ENCODE results near the gene GRID2IP.

GRID2IP gene

DNA sequence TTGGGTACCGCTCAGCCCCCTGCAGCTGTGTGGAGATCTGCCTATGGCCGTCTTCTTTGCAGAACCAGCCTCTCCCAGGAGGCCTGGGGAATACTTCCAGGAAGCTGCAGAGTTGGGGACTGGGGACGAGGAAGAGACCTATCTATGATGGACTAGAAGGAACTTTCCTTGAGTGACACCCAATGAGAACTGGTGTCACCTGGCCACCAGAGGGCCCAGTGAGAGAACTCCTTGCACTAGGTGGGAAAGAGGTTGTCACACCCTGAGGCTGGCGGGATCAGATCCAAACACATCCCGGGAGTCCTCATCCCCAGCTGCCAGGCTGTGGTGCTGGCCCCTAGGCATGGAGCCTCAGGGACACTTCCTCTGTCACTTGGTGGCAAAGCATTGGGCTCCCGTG is 4.9 kb upstream of the GRID2IP start:
- TF ChIP-seq ZFX (IDR thresholded peaks at IDR 0.05; ENCODE audit: borderline replicate concordance): no peak
- TF ChIP-seq, protein P1, sequence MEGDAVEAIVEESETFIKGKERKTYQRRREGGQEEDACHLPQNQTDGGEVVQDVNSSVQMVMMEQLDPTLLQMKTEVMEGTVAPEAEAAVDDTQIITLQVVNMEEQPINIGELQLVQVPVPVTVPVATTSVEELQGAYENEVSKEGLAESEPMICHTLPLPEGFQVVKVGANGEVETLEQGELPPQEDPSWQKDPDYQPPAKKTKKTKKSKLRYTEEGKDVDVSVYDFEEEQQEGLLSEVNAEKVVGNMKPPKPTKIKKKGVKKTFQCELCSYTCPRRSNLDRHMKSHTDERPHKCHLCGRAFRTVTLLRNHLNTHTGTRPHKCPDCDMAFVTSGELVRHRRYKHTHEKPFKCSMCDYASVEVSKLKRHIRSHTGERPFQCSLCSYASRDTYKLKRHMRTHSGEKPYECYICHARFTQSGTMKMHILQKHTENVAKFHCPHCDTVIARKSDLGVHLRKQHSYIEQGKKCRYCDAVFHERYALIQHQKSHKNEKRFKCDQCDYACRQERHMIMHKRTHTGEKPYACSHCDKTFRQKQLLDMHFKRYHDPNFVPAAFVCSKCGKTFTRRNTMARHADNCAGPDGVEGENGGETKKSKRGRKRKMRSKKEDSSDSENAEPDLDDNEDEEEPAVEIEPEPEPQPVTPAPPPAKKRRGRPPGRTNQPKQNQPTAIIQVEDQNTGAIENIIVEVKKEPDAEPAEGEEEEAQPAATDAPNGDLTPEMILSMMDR (IDR thresholded peaks at IDR 0.05): peak; percentile 78
- no peak overlapping the region for H3K27ac ChIP-seq

DNA sequence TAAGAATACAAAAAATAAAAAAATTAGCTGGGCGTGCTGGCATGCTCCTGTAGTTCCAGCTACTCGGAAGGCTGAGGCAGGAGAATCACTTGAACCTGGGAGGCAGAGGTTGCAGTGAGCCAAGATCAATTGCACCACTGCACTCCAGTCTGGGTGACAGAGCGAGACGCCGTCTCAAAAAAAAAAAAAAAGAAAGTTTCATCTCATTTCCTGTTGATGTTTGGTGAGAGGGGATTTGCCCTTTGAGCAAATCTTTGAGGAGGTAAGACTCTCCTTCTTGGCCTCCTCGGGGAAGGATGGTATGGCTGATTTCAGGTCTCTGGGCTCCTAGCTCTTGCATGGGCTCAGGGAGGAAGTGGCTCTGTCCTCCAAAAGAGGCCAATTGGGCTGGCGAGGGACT is 3.6 kb upstream of the GRID2IP start:
- TF ChIP-seq, protein P1 (IDR thresholded peaks at IDR 0.05): no peak
- TF ChIP-seq ZFX (IDR thresholded peaks at IDR 0.05; ENCODE audit: borderline replicate concordance): no peak
- H3K27ac ChIP-seq: no peak overlapping the region

DNA sequence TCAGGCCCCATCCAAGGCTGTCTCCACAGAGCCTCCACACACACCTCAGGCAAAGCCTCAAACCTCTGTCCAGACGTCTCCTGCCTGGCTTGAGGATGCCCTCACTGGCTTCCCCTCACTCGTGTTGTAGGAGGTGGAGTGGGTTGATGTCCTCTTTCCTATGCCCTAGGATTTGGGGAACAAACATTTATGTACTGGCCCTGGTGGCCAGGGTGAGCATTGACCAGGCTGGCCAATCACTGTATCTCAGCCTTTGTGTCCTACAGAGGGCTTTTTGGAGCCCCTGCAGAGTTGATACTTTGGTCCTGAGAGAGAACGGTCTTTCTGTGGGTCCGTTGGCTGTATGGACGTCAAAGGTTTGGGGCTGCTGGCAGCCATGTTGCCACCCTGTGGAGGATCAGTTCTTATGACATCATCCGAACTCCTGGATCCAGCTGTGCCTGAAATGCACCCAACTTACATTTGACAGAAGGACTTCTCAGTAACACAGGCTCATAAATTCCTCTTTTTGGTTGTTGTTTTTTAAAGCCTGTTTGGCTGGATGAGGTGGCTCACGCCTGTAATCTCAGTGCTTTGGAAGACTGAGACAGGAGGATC is 2.3 kb upstream of the GRID2IP start:
- no peak for TF ChIP-seq ZFX (IDR thresholded peaks at IDR 0.05; ENCODE audit: borderline replicate concordance)
- TF ChIP-seq, protein P1 (IDR thresholded peaks at IDR 0.05): peak; percentile 21; the same call in 1 of the 2 replicates
- no peak overlapping the region for H3K27ac ChIP-seq

DNA sequence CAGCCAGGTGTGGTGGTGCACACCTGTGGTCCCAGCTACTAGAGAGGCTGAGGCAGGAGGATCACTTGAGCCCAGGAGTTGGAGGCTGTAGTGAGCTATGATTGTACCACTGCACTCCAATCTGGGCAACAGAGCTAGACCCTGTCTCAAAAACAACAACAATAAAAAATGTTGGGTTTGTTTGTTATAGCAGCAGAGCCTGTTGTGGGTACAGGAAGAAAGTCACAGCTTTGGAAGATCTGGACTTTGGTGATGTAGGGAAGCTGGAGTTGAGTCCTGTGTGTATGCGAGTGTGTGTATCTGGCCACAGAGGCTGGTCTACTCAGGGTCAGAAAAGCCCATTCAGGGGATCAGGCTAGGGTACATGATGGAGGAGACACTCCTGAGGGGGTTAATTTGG is 3.9 kb downstream of the GRID2IP start:
- H3K27ac ChIP-seq: no peak overlapping the region
- TF ChIP-seq, protein P1 (IDR thresholded peaks at IDR 0.05): no peak
- TF ChIP-seq ZFX (IDR thresholded peaks at IDR 0.05; ENCODE audit: borderline replicate concordance): no peak

DNA sequence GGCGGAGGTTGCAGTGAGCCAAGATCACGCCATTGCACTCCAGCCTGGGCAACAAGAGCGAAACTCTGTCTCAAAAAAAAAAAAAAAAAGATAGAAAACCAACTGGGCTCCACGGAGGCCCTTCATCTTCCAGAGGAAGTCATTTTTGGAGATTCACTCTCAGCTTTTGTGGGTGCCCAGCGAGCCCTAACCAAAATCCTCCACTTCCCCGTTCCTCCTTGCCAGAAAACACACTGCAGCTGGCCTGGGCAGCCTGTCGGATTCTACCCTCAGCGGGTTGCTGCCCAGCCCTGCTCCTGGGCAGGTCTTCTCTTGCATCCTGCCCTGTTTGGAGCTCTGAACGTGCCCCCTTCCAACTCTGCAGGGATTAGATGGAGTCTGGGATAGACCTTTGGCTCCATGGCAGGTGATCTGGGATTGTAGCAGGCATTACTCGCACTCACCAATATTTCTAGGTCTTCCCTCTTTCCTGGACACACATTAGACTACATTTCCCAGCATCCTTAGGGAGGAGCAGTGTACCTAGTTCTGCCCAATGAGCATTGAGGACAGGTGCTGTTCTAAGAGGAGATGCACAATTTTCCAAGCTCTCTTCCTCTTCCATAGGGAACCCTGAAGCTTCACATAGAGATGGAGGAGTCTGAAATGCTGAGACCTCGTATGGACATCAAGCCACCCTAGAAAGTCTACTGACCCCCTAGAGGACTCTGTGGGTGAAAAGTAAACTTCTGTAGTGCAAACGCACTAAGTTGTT is 4.6 kb downstream of the GRID2IP start:
- TF ChIP-seq ZFX (IDR thresholded peaks at IDR 0.05; ENCODE audit: borderline replicate concordance): no peak
- TF ChIP-seq, protein P1 (IDR thresholded peaks at IDR 0.05): no peak

DNA sequence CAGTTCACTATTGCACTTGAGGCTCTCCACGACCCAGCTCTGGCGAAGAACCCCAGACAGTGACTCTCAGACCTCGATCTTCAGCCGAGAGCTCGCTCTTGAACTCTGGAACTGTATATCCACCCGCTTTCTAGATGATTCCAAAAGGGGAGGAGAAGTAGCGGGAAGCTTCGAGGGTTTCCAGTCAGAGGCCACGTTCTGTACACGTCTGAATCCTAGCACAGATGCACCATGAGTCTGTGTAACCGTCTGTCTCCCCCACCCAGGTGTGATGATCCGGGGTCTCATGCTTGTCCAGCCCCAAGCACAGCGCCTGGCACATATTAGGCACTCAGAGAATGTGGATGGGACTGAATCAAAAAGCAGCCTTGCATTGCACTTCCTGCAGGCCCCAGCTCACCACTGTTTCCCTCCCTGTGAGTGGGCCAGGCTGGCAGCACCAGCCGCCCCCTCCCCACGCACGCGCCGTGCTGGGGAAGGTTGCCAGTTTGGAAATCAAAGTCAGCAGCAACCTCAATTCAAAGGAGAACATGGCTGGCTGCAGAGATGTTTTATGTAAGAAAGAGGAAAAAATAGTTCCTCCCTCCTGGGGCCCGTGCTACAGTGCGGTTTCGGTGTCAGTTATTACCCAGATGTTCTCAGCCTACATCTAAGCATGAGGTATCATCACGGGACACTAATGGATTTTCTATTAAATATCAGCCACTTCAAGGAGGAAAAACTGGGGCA is 5.7 kb downstream of the GRID2IP start:
- TF ChIP-seq, protein P1 (IDR thresholded peaks at IDR 0.05): no peak
- TF ChIP-seq ZFX (IDR thresholded peaks at IDR 0.05; ENCODE audit: borderline replicate concordance): no peak
- H3K27ac ChIP-seq: no peak overlapping the region

More for the DNA sequence above, 4.6 kb downstream of the GRID2IP start:
- H3K27ac ChIP-seq: no peak overlapping the region

Data from 22Rv1 (cell line).